Uterus (tissue), 4 donors: ENCODE results near the gene SERPINE1. TPM values are rescaled to one million over a fixed set of nuclear protein-coding genes. Genes with fewer than 3 reads are reported as not detected.

Source experiments
- DNase-seq, 2 donors: peaks; one replicate each; pipeline ENCODE4 v3.0.0-alpha.2; 2019 to 2020
- H3K27ac ChIP-seq, 2 donors: fragments of 200-600 bp; sonication (generic); 1 replicate in 1 of 2; 2 replicates in 1 of 2; pipeline ENCODE4 v1.5.1; 2016 to 2018
- H3K27me3 ChIP-seq, 2 donors: fragments of 200-600 bp; sonication (generic); one replicate each; pipeline ENCODE4 v1.5.1; 2018 to 2019; ENCODE audit warnings: control low read depth in 1 of 2
- H3K36me3 ChIP-seq, 2 donors: fragments of 200-600 bp; sonication (generic); one replicate each; pipeline ENCODE4 v1.5.1; 2019; ENCODE audit warnings: control low read depth in 1 of 2
- H3K4me1 ChIP-seq, 2 donors: fragments of 200-600 bp; sonication (generic); one replicate each; pipeline ENCODE4 v1.5.1; 2018 to 2019; ENCODE audit warnings: control low read depth in 1 of 2
- H3K4me3 ChIP-seq, 2 donors: fragments of 200-600 bp; sonication (generic); 1 replicate in 1 of 2; 2 replicates in 1 of 2; pipeline ENCODE4 v1.5.1; 2018 to 2019; ENCODE audit warnings: mild to moderate bottlenecking in 1 of 2
- H3K9me3 ChIP-seq, 2 donors: fragments of 200-600 bp; sonication (generic); one replicate each; pipeline ENCODE4 v1.5.1; 2019; ENCODE audit warnings: control low read depth in 1 of 2
- POLR2A ChIP-seq, 2 donors: fragments of 450-650 bp; IDR thresholded peaks; one replicate each; pipeline ENCODE4 v1.6.1; 2016; ENCODE audit warnings: antibody characterized with exemption in 2 of 2, mild to moderate bottlenecking in 1 of 2, moderate library complexity in 1 of 2
- intact Hi-C: fragments of 100-400 bp; cut with DNase I; formaldehyde crosslinking; loops from one replicate; pipeline ENCODE4 v1.15.1; 2023; ENCODE audit warnings: low total_unique reads
- total RNA-seq, 4 donors: library from RNA; depleted of rRNA in 3 of 4; stranded (reverse); fragments of >200 nt in 3 of 4; gene quantifications; one replicate each; pipeline versions ENCODE4 v1.1.0 to v1.2.4, GENCODE V29; 2014 to 2023
- TF ChIP-seq, protein P1 (sequence below), 4 experiments: fragments of 200-600 bp in 2 of 4; fragments of 450-650 bp in 2 of 4; sonication (generic) in 2 of 4; IDR thresholded peaks; one replicate each; pipeline ENCODE4 v1.5.1; 2016 to 2019; ENCODE audit warnings: antibody characterized with exemption in 4 of 4, mild to moderate bottlenecking in 2 of 4, moderate library complexity in 1 of 4
- donor health status: DM: yes; HTN: yes; CAD: no.

Gene SERPINE1
- total RNA-seq, 4 donors from 2014 or later, result 0.51 to 10.6 (median 5.5) TPM

DNA sequence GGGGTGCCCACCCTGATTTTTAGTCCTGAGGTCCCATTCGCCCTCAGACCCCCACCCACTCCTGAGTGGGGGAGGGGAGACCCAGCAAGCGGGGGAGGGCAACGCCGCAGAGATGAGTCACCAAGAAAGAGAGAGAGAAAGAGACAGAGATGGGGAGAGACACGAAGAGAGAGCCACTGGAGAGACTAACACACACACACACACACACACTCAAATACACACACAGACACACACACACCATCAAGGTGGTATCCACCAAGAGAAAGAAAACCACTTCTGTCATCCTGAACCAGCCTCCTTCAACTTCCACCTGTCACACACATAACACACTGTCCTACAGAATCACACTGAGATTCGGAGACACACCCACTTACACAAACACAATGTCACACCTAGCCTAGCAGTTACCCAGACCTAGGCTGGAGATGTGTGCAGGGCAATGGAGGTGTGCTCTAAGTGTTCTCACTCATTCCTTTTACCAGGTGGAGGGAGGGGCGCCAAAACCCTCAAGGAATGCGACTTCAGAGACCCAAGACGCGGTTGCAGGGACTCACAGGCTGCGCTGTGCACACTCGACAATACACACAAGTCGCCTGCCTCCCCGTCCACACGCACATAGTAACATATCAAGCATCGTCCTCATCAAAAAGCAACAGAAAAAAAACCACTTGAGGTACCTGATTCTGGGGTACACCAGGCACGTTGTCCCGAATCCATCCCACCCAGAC, 42.4 kb downstream of the SERPINE1 start:
- intact Hi-C loops, result no loop called here
- Histone ChIP-seq H3K9me3 (no peaks in the 10 kb centered on the region), H3K27me3 (peaks cover 54 to 78% of the 10 kb centered on the region in 2 donors), H3K4me3 (no peak overlapping the region), H3K36me3 (no peaks in the 10 kb centered on the region), H3K4me1 (peaks cover 6 to 21% of the 10 kb centered on the region in 2 donors), H3K27ac (no peak overlapping the region)
- TF ChIP-seq, protein P1, sequence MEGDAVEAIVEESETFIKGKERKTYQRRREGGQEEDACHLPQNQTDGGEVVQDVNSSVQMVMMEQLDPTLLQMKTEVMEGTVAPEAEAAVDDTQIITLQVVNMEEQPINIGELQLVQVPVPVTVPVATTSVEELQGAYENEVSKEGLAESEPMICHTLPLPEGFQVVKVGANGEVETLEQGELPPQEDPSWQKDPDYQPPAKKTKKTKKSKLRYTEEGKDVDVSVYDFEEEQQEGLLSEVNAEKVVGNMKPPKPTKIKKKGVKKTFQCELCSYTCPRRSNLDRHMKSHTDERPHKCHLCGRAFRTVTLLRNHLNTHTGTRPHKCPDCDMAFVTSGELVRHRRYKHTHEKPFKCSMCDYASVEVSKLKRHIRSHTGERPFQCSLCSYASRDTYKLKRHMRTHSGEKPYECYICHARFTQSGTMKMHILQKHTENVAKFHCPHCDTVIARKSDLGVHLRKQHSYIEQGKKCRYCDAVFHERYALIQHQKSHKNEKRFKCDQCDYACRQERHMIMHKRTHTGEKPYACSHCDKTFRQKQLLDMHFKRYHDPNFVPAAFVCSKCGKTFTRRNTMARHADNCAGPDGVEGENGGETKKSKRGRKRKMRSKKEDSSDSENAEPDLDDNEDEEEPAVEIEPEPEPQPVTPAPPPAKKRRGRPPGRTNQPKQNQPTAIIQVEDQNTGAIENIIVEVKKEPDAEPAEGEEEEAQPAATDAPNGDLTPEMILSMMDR (IDR thresholded peaks at IDR 0.05), result no peak
- TF ChIP-seq POLR2A (IDR thresholded peaks at IDR 0.05), result no peak
- DNase-seq, result no peak

DNA sequence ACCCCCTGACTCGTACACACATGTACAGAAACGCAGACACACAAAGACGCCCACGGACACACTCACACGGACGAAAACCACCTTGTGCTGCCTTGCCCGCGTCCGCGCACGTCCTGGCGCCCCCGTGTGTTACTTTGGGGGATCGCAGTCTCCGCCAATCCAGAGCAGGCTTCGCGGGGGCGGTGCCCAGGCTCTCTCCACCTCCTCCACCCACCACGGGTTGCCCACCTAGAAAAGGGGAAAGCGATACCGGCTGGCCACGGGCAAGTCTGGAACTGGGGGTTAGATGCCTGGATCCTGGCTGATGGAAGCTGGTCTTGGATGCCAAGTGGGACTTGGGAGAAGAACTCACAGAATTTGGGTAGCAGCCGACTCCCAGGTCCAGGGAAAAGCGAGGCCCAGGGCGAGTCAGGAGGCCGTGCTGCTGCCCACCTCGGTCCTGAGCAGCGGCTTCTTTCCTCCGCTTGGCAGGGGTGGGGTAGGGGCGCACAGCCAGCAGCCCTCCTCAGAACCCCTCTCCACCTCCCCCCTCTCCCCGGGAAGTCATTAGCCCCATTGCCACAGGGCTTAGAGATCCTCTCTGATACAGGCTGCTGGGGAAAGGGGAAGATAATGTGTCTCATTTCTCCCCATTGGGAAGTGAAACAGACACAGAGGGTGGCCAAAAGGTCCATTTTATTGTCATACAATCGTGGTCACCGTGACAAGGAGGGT, 43.1 kb downstream of the SERPINE1 start:
- TF ChIP-seq POLR2A (IDR thresholded peaks at IDR 0.05), result no peak
- TF ChIP-seq, protein P1 (IDR thresholded peaks at IDR 0.05), result peak; percentile 68 to 84 (median 79)
- no peaks in the 10 kb centered on the region for H3K9me3 ChIP-seq
- peak; percentile 53 to 67 for DNase-seq
- peaks cover 3 to 17% of the 10 kb centered on the region in 2 donors for H3K4me1 ChIP-seq
- H3K36me3 ChIP-seq, result no peaks in the 10 kb centered on the region
- peaks cover 52 to 80% of the 10 kb centered on the region in 2 donors for H3K27me3 ChIP-seq
- intact Hi-C loops, result no loop called here
- no peak overlapping the region for H3K4me3 ChIP-seq
- no peak overlapping the region for H3K27ac ChIP-seq

- intact Hi-C loops, result no loop called here
- Histone ChIP-seq H3K4me3 (no peak overlapping the region), H3K27me3 (peaks cover 44 to 84% of the 10 kb centered on the region in 2 donors), H3K4me1 (peaks cover 0 to 17% of the 10 kb centered on the region in 2 donors), H3K27ac (no peak overlapping the region), H3K36me3 (no peaks in the 10 kb centered on the region), H3K9me3 (no peaks in the 10 kb centered on the region)
- DNase-seq, result no peak
- TF ChIP-seq, protein P1 (IDR thresholded peaks at IDR 0.05), result no peak
- no peak for TF ChIP-seq POLR2A (IDR thresholded peaks at IDR 0.05)
Observed at GRCh38 chr7:101170617-101171441, 43.9 kb downstream of the SERPINE1 start.

- H3K36me3 ChIP-seq, result no peaks in the 10 kb centered on the region
- intact Hi-C loops, result no loop called here
- H3K9me3 ChIP-seq, result no peaks in the 10 kb centered on the region
- peaks cover 0 to 17% of the 10 kb centered on the region in 2 donors for H3K4me1 ChIP-seq
- no peak overlapping the region for H3K4me3 ChIP-seq
- H3K27ac ChIP-seq, result no peak overlapping the region
- DNase-seq, result no peak
- peaks cover 38 to 78% of the 10 kb centered on the region in 2 donors for H3K27me3 ChIP-seq
- TF ChIP-seq POLR2A (IDR thresholded peaks at IDR 0.05), result no peak
- TF ChIP-seq, protein P1 (IDR thresholded peaks at IDR 0.05), result no peak
Observed at GRCh38 chr7:101171442-101171837, 44.5 kb downstream of the SERPINE1 start.
